ENCODE measurements around the gene SCAF8. TPM values are rescaled to one million over a fixed set of nuclear protein-coding genes. Genes with fewer than 3 reads are reported as not detected.

The SCAF8 gene
- total RNA-seq, 6 donors from 2014 or later: 26.0 to 79.1 (median 37.2) TPM

DNA sequence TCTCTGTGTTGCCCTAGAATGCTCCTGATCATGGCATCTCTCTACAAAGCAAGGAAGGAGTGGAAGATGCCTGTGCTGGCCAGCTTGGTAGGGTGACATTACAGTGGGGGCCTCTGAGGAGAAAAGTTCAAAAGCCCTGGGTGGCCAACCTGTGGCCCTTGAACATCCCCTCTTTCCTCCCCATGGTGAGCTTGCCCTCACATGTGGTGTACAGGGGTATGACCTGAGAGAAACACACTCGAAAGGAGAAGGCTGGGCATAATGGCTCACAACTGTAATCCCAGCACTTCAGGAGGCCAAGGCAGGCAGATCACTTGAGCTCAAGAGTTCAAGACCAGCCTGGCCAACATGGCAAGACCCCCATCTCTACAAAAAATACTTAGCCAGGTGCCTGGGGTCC is 36.6 kb upstream of the SCAF8 start:
- TF ChIP-seq EP300 (IDR thresholded peaks at IDR 0.05): no peak
- no peak for TF ChIP-seq POLR2AphosphoS5 (IDR thresholded peaks at IDR 0.05)
- no peak for TF ChIP-seq POLR2A (IDR thresholded peaks at IDR 0.05)
- TF ChIP-seq, protein P1, sequence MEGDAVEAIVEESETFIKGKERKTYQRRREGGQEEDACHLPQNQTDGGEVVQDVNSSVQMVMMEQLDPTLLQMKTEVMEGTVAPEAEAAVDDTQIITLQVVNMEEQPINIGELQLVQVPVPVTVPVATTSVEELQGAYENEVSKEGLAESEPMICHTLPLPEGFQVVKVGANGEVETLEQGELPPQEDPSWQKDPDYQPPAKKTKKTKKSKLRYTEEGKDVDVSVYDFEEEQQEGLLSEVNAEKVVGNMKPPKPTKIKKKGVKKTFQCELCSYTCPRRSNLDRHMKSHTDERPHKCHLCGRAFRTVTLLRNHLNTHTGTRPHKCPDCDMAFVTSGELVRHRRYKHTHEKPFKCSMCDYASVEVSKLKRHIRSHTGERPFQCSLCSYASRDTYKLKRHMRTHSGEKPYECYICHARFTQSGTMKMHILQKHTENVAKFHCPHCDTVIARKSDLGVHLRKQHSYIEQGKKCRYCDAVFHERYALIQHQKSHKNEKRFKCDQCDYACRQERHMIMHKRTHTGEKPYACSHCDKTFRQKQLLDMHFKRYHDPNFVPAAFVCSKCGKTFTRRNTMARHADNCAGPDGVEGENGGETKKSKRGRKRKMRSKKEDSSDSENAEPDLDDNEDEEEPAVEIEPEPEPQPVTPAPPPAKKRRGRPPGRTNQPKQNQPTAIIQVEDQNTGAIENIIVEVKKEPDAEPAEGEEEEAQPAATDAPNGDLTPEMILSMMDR (IDR thresholded peaks at IDR 0.05): no peak
- ATAC-seq (ENCODE audit: low FRiP score in 2 of 2) (no peak), DNase-seq (no peak)
- Histone ChIP-seq H3K27me3 (no peaks in the 10 kb centered on the region), H3K9me3 (no peaks in the 10 kb centered on the region), H3K36me3 (no peaks in the 10 kb centered on the region), H3K4me3 (no peak overlapping the region), H3K27ac (no peak overlapping the region), H3K4me1 (no peaks in the 10 kb centered on the region)
- 60 to 88% methylated on average over 1 of the region's 1 CpG for WGBS, 2 donors

DNA sequence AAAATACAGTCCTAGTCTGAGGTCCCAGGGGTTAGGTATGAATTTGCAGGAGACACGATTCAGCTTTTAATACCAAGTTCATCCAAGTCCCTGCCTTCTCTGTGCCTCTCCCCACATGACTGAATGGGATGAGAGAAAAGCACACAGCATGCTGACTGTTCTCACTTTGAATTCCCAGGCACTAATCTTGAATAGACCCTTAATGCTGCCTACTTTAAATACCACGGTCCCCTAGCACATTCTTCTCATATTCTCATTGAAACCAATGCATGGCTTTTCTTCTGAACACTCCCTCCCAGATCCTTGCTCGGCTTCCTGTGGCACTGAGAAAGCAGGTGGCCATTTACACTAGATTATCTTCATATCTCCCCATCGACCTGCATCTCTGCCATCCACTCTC is 30.1 kb upstream of the SCAF8 start:
- Histone ChIP-seq H3K9me3 (no peaks in the 10 kb centered on the region), H3K27me3 (no peaks in the 10 kb centered on the region), H3K27ac (no peak overlapping the region), H3K4me3 (no peak overlapping the region), H3K36me3 (no peaks in the 10 kb centered on the region), H3K4me1 (no peaks in the 10 kb centered on the region)
- ATAC-seq (ENCODE audit: low FRiP score in 2 of 2): no peak
- no peak for DNase-seq
- TF ChIP-seq, protein P1 (IDR thresholded peaks at IDR 0.05): no peak
- TF ChIP-seq POLR2AphosphoS5 (IDR thresholded peaks at IDR 0.05) (no peak), EP300 (IDR thresholded peaks at IDR 0.05) (no peak), POLR2A (IDR thresholded peaks at IDR 0.05) (no peak)
- 67 to 72% methylated on average over 4 of the region's 4 CpGs for WGBS, 2 donors

DNA sequence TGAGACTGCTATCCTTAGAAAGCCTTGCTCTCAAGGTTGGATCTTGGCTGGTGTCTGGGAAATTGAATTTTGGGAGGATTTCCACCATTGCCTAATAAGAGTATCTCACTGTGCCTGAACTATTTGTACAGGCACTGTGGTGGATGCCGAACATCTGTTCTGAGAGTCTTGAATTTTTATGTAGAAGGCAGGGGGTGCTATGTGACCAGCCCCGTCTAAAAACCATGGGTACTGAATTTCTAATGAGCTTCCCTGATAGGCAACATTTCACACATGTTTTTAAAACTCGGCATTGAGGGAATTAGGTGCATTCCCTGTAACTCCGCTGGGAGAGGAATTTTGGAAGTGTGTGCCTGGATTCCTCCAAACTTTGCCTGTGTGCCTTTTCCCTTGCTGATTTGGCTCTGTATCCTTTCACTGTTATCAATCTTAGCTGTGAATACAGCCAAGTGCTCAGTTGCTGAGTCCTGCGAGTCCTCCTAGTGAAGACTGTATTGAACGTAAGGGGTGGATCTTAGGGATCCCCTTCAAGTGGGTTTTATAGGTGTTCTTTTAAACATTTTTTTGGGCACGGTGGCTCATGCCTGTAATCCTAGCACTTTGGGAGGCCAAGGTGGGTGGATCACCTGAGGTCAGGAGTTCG is 27.6 kb upstream of the SCAF8 start:
- H3K9me3 ChIP-seq: no peaks in the 10 kb centered on the region
- TF ChIP-seq POLR2A (IDR thresholded peaks at IDR 0.05): no peak
- no peak for TF ChIP-seq POLR2AphosphoS5 (IDR thresholded peaks at IDR 0.05)
- no peak for TF ChIP-seq EP300 (IDR thresholded peaks at IDR 0.05)
- TF ChIP-seq, protein P1 (IDR thresholded peaks at IDR 0.05): no peak
- H3K27me3 ChIP-seq: no peaks in the 10 kb centered on the region
- H3K4me1 ChIP-seq: no peaks in the 10 kb centered on the region
- H3K36me3 ChIP-seq: no peaks in the 10 kb centered on the region
- no peak overlapping the region for H3K27ac ChIP-seq
- no peak overlapping the region for H3K4me3 ChIP-seq
- 65 to 72% methylated on average over 8 of the region's 8 CpGs for WGBS, 2 donors
- no peak for DNase-seq
- ATAC-seq (ENCODE audit: low FRiP score in 2 of 2): peak in 1 of 2 donors; percentile 23

DNA sequence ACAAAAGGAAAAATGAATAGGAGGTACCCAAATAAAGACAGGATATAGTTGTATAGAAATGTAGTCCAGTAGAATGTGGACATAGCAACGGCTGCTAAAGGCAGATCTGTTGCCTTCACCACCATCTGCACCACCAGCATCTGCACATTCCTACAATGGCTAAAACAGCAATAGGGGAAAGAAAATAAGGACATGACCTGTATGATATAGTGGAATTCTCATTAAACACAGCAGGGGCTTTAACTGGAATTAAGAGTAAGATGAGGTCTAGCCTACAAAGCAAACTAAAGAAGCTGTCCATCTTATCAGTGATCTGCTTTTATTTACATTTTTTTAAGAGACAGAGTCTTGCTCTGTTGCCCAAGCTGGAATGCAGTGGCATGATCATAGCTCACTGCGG is 26.8 kb upstream of the SCAF8 start:
- Histone ChIP-seq H3K27me3 (no peaks in the 10 kb centered on the region), H3K9me3 (no peaks in the 10 kb centered on the region), H3K4me1 (no peaks in the 10 kb centered on the region), H3K4me3 (no peak overlapping the region), H3K36me3 (no peaks in the 10 kb centered on the region), H3K27ac (no peak overlapping the region)
- TF ChIP-seq, protein P1 (IDR thresholded peaks at IDR 0.05): no peak
- TF ChIP-seq EP300 (IDR thresholded peaks at IDR 0.05): no peak
- no peak for TF ChIP-seq POLR2A (IDR thresholded peaks at IDR 0.05)
- TF ChIP-seq POLR2AphosphoS5 (IDR thresholded peaks at IDR 0.05): no peak
- DNase-seq (no peak), ATAC-seq (ENCODE audit: low FRiP score in 2 of 2) (no peak)
- 83 to 85% methylated on average over 2 of the region's 2 CpGs for WGBS, 2 donors

DNA sequence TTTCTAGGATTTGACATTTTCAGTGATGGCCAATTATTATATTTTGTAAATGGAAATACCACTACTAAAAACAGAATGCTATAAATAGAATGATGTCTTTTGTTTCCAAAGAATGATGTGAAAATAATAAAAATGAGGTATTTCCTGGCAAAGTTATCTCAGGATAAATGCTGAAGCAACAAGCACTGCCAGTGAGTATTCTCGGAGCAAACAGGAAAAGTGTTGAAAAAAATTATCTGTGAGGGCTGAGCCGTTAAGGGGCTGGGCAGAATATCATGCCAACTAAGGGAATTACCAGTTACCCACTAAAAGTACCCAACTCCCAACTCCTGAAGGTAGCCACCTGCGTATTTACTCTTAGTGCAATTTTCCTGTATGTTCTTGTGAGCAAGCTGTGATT is 23.6 kb upstream of the SCAF8 start:
- no peaks in the 10 kb centered on the region for H3K36me3 ChIP-seq
- DNase-seq (no peak), ATAC-seq (ENCODE audit: low FRiP score in 2 of 2) (no peak)
- no peak overlapping the region for H3K4me3 ChIP-seq
- no peak overlapping the region for H3K27ac ChIP-seq
- H3K27me3 ChIP-seq: no peaks in the 10 kb centered on the region
- no peak for TF ChIP-seq EP300 (IDR thresholded peaks at IDR 0.05)
- TF ChIP-seq POLR2A (IDR thresholded peaks at IDR 0.05): no peak
- TF ChIP-seq, protein P1 (IDR thresholded peaks at IDR 0.05): no peak
- no peak for TF ChIP-seq POLR2AphosphoS5 (IDR thresholded peaks at IDR 0.05)
- H3K9me3 ChIP-seq: no peaks in the 10 kb centered on the region
- 35 to 37% methylated on average over 3 of the region's 3 CpGs for whole genome bisulfite sequencing, 2 donors
- H3K4me1 ChIP-seq: no peaks in the 10 kb centered on the region

All from upper lobe of left lung (tissue), 6 donors.